ENCODE data around the gene TOP1. TPM values are rescaled to one million over a fixed set of nuclear protein-coding genes. Genes with fewer than 3 reads are reported as not detected.

TOP1 gene
- total RNA-seq, 2 experiments from 2014 or later, result 91.7 to 92.6 TPM

- CTCF ChIA-PET, result interaction anchor here (0.5 to 3.3 kb wide), 4 partner anchors 8 to 315 kb away, joined by 3 to 15 read pairs (median 4); no protein-coding TSS in a partner anchor
- H3K9me3 Mint-ChIP-seq, result no peaks in the 10 kb centered on the region
- no peaks in the 10 kb centered on the region for H3K27me3 Mint-ChIP-seq (ENCODE audit: low read depth)
- peaks cover 19% of the 10 kb centered on the region for H3K4me1 Mint-ChIP-seq (ENCODE audit: low read depth)
- no peak overlapping the region for H3K4me3 Mint-ChIP-seq
- intact Hi-C loops (cut with micrococcal nuclease), result no loop called here
- H3K36me3 Mint-ChIP-seq (ENCODE audit: low read depth), result peaks cover 25% of the 10 kb centered on the region
- peak overlapping the region; percentile 42 for H3K27ac Mint-ChIP-seq
- DNase-seq, result no peak
Observed at GRCh38 chr20:41086402-41087324, 58.0 kb downstream of the TOP1 start.

GRCh38 chr20:41087325-41087685 is 58.7 kb downstream of the TOP1 start:
- CTCF ChIA-PET, result interaction anchor here (0.5 to 3.3 kb wide), 3 partner anchors 7 to 314 kb away, joined by 3 to 15 read pairs (median 3); no protein-coding TSS in a partner anchor
- intact Hi-C loops (cut with micrococcal nuclease), result no loop called here
- Mint-ChIP-seq H3K4me1 (ENCODE audit: low read depth) (peaks cover 19% of the 10 kb centered on the region), H3K27ac (peak overlapping the region; percentile 42), H3K9me3 (no peaks in the 10 kb centered on the region), H3K4me3 (no peak overlapping the region), H3K27me3 (ENCODE audit: low read depth) (no peaks in the 10 kb centered on the region), H3K36me3 (ENCODE audit: low read depth) (peaks cover 29% of the 10 kb centered on the region)
- no peak for DNase-seq

GRCh38 chr20:41087777-41088176 is 59.2 kb downstream of the TOP1 start:
- H3K27ac Mint-ChIP-seq, result no peak overlapping the region
- H3K27me3 Mint-ChIP-seq (ENCODE audit: low read depth), result no peaks in the 10 kb centered on the region
- intact Hi-C loops (cut with micrococcal nuclease), result no loop called here

GRCh38 chr20:41089555-41089954 is 60.9 kb downstream of the TOP1 start:
- Mint-ChIP-seq H3K27me3 (ENCODE audit: low read depth) (no peaks in the 10 kb centered on the region), H3K36me3 (ENCODE audit: low read depth) (peaks cover 26% of the 10 kb centered on the region), H3K9me3 (no peaks in the 10 kb centered on the region), H3K27ac (peak overlapping the region; percentile 12), H3K4me1 (ENCODE audit: low read depth) (peaks cover 24% of the 10 kb centered on the region), H3K4me3 (no peak overlapping the region)
- DNase-seq, result no peak
- CTCF ChIA-PET, result interaction anchor here (8.6 kb wide), 1 partner anchor 102 kb away, joined by 229 read pairs; no protein-coding TSS in a partner anchor
- intact Hi-C loops (cut with micrococcal nuclease), result no loop called here

More at GRCh38 chr20:41087777-41088176, 59.2 kb downstream of the TOP1 start:
- peaks cover 19% of the 10 kb centered on the region for H3K4me1 Mint-ChIP-seq (ENCODE audit: low read depth)
- H3K36me3 Mint-ChIP-seq (ENCODE audit: low read depth), result peaks cover 30% of the 10 kb centered on the region
- no peak overlapping the region for H3K4me3 Mint-ChIP-seq
- H3K9me3 Mint-ChIP-seq, result no peaks in the 10 kb centered on the region
- CTCF ChIA-PET, result interaction anchor here (0.7 to 3.3 kb wide), 2 partner anchors 96 to 612 kb away, joined by 4 to 15 read pairs; no protein-coding TSS in a partner anchor
- DNase-seq, result no peak

- CTCF ChIA-PET, result interaction anchor here (0.7 to 8.6 kb wide), 4 partner anchors 21 to 677 kb away, joined by 3 to 229 read pairs (median 4); no protein-coding TSS in a partner anchor
- H3K4me3 Mint-ChIP-seq, result no peak overlapping the region
- H3K27me3 Mint-ChIP-seq (ENCODE audit: low read depth), result no peaks in the 10 kb centered on the region
- peaks cover 26% of the 10 kb centered on the region for H3K36me3 Mint-ChIP-seq (ENCODE audit: low read depth)
- DNase-seq, result no peak
- intact Hi-C loops (cut with micrococcal nuclease), result no loop called here
- no peaks in the 10 kb centered on the region for H3K9me3 Mint-ChIP-seq
- peaks cover 16% of the 10 kb centered on the region for H3K4me1 Mint-ChIP-seq (ENCODE audit: low read depth)
- peak overlapping the region; percentile 42 for H3K27ac Mint-ChIP-seq
Observed at GRCh38 chr20:41091927-41092326, 63.3 kb downstream of the TOP1 start.

GRCh38 chr20:41094353-41095055 is 65.9 kb downstream of the TOP1 start:
- Mint-ChIP-seq H3K9me3 (no peaks in the 10 kb centered on the region), H3K27me3 (ENCODE audit: low read depth) (no peaks in the 10 kb centered on the region), H3K36me3 (ENCODE audit: low read depth) (peaks cover 40% of the 10 kb centered on the region), H3K4me1 (ENCODE audit: low read depth) (peaks cover 14% of the 10 kb centered on the region), H3K27ac (peak overlapping the region; percentile 82), H3K4me3 (no peak overlapping the region)
- DNase-seq, result peak; percentile 46
- CTCF ChIA-PET, result interaction anchor here (0.6 to 8.6 kb wide), 23 partner anchors 8 to 726 kb away, joined by 3 to 229 read pairs (median 4); no protein-coding TSS in a partner anchor
- intact Hi-C loops (cut with micrococcal nuclease), result loop anchor here (1.0 to 2.0 kb wide), 5 partner anchors 42 to 126 kb away; partner anchors contain the start of genes PLCG1 and TOP1

GRCh38 chr20:41095110-41095969 is 66.7 kb downstream of the TOP1 start:
- intact Hi-C loops (cut with micrococcal nuclease), result loop anchor here (1.0 to 2.0 kb wide), 5 partner anchors 41 to 127 kb away; partner anchors contain the start of genes PLCG1 and TOP1
- CTCF ChIA-PET, result interaction anchor here (0.6 to 8.6 kb wide), 25 partner anchors 9 to 727 kb away, joined by 3 to 229 read pairs (median 4); no protein-coding TSS in a partner anchor
- H3K27me3 Mint-ChIP-seq (ENCODE audit: low read depth), result no peaks in the 10 kb centered on the region

GRCh38 chr20:41098703-41099250 is 70.2 kb downstream of the TOP1 start:
- Mint-ChIP-seq H3K27me3 (ENCODE audit: low read depth) (no peaks in the 10 kb centered on the region), H3K4me1 (ENCODE audit: low read depth) (peaks cover 12% of the 10 kb centered on the region), H3K9me3 (no peaks in the 10 kb centered on the region), H3K36me3 (ENCODE audit: low read depth) (peaks cover 49% of the 10 kb centered on the region), H3K4me3 (no peak overlapping the region), H3K27ac (no peak overlapping the region)
- CTCF ChIA-PET, result interaction anchor here (1.2 to 1.4 kb wide), 2 partner anchors 108 to 135 kb away, joined by 3 to 7 read pairs; no protein-coding TSS in a partner anchor
- DNase-seq, result no peak
- intact Hi-C loops (cut with micrococcal nuclease), result no loop called here

More at GRCh38 chr20:41095110-41095969, 66.7 kb downstream of the TOP1 start:
- H3K9me3 Mint-ChIP-seq, result no peaks in the 10 kb centered on the region
- H3K4me3 Mint-ChIP-seq, result no peak overlapping the region
- H3K27ac Mint-ChIP-seq, result peak overlapping the region; percentile 61
- peaks cover 43% of the 10 kb centered on the region for H3K36me3 Mint-ChIP-seq (ENCODE audit: low read depth)
- peak; percentile 70 for DNase-seq
- peaks cover 14% of the 10 kb centered on the region for H3K4me1 Mint-ChIP-seq (ENCODE audit: low read depth)

- H3K4me3 Mint-ChIP-seq, result no peak overlapping the region
- CTCF ChIA-PET, result interaction anchor here (0.6 to 1.4 kb wide), 3 partner anchors 57 to 137 kb away, joined by 3 to 7 read pairs (median 3); no protein-coding TSS in a partner anchor
- no peaks in the 10 kb centered on the region for H3K9me3 Mint-ChIP-seq
- intact Hi-C loops (cut with micrococcal nuclease), result no loop called here
- peaks cover 5% of the 10 kb centered on the region for H3K4me1 Mint-ChIP-seq (ENCODE audit: low read depth)
- peaks cover 51% of the 10 kb centered on the region for H3K36me3 Mint-ChIP-seq (ENCODE audit: low read depth)
- no peaks in the 10 kb centered on the region for H3K27me3 Mint-ChIP-seq (ENCODE audit: low read depth)
- no peak overlapping the region for H3K27ac Mint-ChIP-seq
- no peak for DNase-seq
Observed at GRCh38 chr20:41100001-41100480, 71.4 kb downstream of the TOP1 start.

GRCh38 chr20:41101660-41102059 is 73.0 kb downstream of the TOP1 start:
- H3K4me3 Mint-ChIP-seq, result no peak overlapping the region

GRCh38 chr20:41108531-41108930 is 79.9 kb downstream of the TOP1 start:
- no peak overlapping the region for H3K27ac Mint-ChIP-seq
- intact Hi-C loops (cut with micrococcal nuclease), result no loop called here
- no peak overlapping the region for H3K4me3 Mint-ChIP-seq
- H3K9me3 Mint-ChIP-seq, result no peaks in the 10 kb centered on the region
- CTCF ChIA-PET, result interaction anchor here (1.0 to 1.3 kb wide), 3 partner anchors 12 to 26 kb away, joined by 3 to 6 read pairs (median 3); no protein-coding TSS in a partner anchor
- H3K4me1 Mint-ChIP-seq (ENCODE audit: low read depth), result no peaks in the 10 kb centered on the region
- peaks cover 20% of the 10 kb centered on the region for H3K36me3 Mint-ChIP-seq (ENCODE audit: low read depth)
- no peak for DNase-seq
- no peaks in the 10 kb centered on the region for H3K27me3 Mint-ChIP-seq (ENCODE audit: low read depth)

More at GRCh38 chr20:41101660-41102059, 73.0 kb downstream of the TOP1 start:
- CTCF ChIA-PET, result interaction anchor here (1.8 kb wide), 1 partner anchor 111 kb away, joined by 5 read pairs; no protein-coding TSS in a partner anchor
- no peaks in the 10 kb centered on the region for H3K9me3 Mint-ChIP-seq
- H3K27me3 Mint-ChIP-seq (ENCODE audit: low read depth), result no peaks in the 10 kb centered on the region
- H3K36me3 Mint-ChIP-seq (ENCODE audit: low read depth), result peaks cover 46% of the 10 kb centered on the region
- no peak for DNase-seq
- no peaks in the 10 kb centered on the region for H3K4me1 Mint-ChIP-seq (ENCODE audit: low read depth)
- intact Hi-C loops (cut with micrococcal nuclease), result no loop called here
- H3K27ac Mint-ChIP-seq, result no peak overlapping the region

All from activated naive CD4-positive, alpha-beta T cell treated with anti-CD3 and anti-CD28 coated beads for 36 hours (primary cell).